WTC11 (cell line): ENCODE measurements around the gene PRKN. TPM values are rescaled to one million over a fixed set of nuclear protein-coding genes. Genes with fewer than 3 reads are reported as not detected.

Experiments used
- ATAC-seq: fragments of 200-7000 bp; cut with Tn5 transposase; 2 replicates; pipeline ENCODE4 v1.10.0; 2021; ENCODE audit warnings: mild to moderate bottlenecking, moderate library complexity
- CTCF ChIA-PET: fragments of 300-600 bp; sonication (Branson Sonifier 250); formaldehyde crosslinking; loops from one replicate; lab custom pipeline; 2021; ENCODE audit warnings: antibody characterized with exemption; lab: Charles Lee
- POLR2A ChIA-PET: fragments of 350-600 bp; sonication (Branson Sonifier 250); formaldehyde crosslinking; loops from one replicate; lab custom pipeline; 2021; ENCODE audit warnings: antibody characterized with exemption; lab: Charles Lee
- DNase-seq: peaks from one replicate; pipeline ENCODE4 v3.0.0; 2021; ENCODE audit warnings: low spot score
- H3K27ac Mint-ChIP-seq: 2 replicates; pipeline ENCODE4 v1.8.0; 2021; ENCODE audit warnings: mixed read lengths
- H3K27me3 Mint-ChIP-seq: 2 replicates; pipeline ENCODE4 v1.8.0; 2021; ENCODE audit warnings: low read depth, mild to moderate bottlenecking, moderate library complexity, mixed read lengths
- H3K36me3 Mint-ChIP-seq: 2 replicates; pipeline ENCODE4 v1.8.0; 2021; ENCODE audit warnings: mixed read lengths
- H3K4me1 Mint-ChIP-seq: 2 replicates; pipeline ENCODE4 v1.8.0; 2022; ENCODE audit warnings: mixed read lengths
- H3K4me3 Mint-ChIP-seq: 2 replicates; pipeline ENCODE4 v1.8.0; 2021; ENCODE audit warnings: mild to moderate bottlenecking, moderate library complexity, mixed read lengths
- H3K9me3 Mint-ChIP-seq: 2 replicates; pipeline ENCODE4 v1.8.0; 2021; ENCODE audit warnings: mixed read lengths
- CREB1 ChIP-seq: sonication (generic); formaldehyde crosslinking; IDR thresholded peaks from 2 replicates; pipeline ENCODE4 v1.8.0; 2023; ENCODE audit warnings: mild to moderate bottlenecking, missing genetic modification reagents
- EMX1 ChIP-seq: fragments of 250-450 bp; sonication (Bioruptor Pico); IDR thresholded peaks from 2 replicates; pipeline ENCODE4 v1.8.0; 2021; ENCODE audit warnings: mild to moderate bottlenecking
- FOXK1 ChIP-seq: sonication (generic); formaldehyde crosslinking; IDR thresholded peaks from 2 replicates; pipeline ENCODE4 v1.8.0; 2022; ENCODE audit warnings: mild to moderate bottlenecking, moderate library complexity, missing genetic modification reagents
- JUN ChIP-seq: sonication (generic); formaldehyde crosslinking; IDR thresholded peaks from 2 replicates; pipeline ENCODE4 v1.8.0; 2023; ENCODE audit warnings: mild to moderate bottlenecking, missing genetic modification reagents
- NR1H2 ChIP-seq: sonication (generic); formaldehyde crosslinking; IDR thresholded peaks from 2 replicates; pipeline ENCODE4 v1.9.0; 2021; ENCODE audit warnings: mild to moderate bottlenecking, moderate library complexity, missing genetic modification reagents
- NR2C2 ChIP-seq: sonication (generic); formaldehyde crosslinking; IDR thresholded peaks from 2 replicates; pipeline ENCODE4 v1.8.0; 2022; ENCODE audit warnings: mild to moderate bottlenecking, missing genetic modification reagents
- PRRX2 ChIP-seq: fragments of 250-450 bp; sonication (Bioruptor Pico); IDR thresholded peaks from 2 replicates; pipeline ENCODE4 v1.8.0; 2021; ENCODE audit warnings: mild to moderate bottlenecking
- TCF7 ChIP-seq: sonication (generic); formaldehyde crosslinking; IDR thresholded peaks from 2 replicates; pipeline ENCODE4 v1.8.0; 2022; ENCODE audit warnings: mild to moderate bottlenecking, low read depth, missing genetic modification reagents, moderate library complexity
- TEAD4 ChIP-seq: sonication (generic); formaldehyde crosslinking; IDR thresholded peaks from 2 replicates; pipeline ENCODE4 v1.8.0; 2022; ENCODE audit warnings: mild to moderate bottlenecking, missing genetic modification reagents
- ZNF121 ChIP-seq: sonication (generic); formaldehyde crosslinking; IDR thresholded peaks from 2 replicates; pipeline ENCODE4 v1.8.0; 2023; ENCODE audit warnings: missing genetic modification reagents
- ZNF232 ChIP-seq: sonication (generic); formaldehyde crosslinking; IDR thresholded peaks from 2 replicates; pipeline ENCODE4 v1.8.0; 2022; ENCODE audit warnings: mild to moderate bottlenecking, missing genetic modification reagents
- ZNF396 ChIP-seq: fragments of 250-450 bp; sonication (Bioruptor Pico); IDR thresholded peaks from 2 replicates; pipeline ENCODE4 v1.8.0; 2021; ENCODE audit warnings: mild to moderate bottlenecking, moderate library complexity, borderline replicate concordance
- total RNA-seq: library from RNA; stranded (reverse); gene quantifications from 3 replicates; pipeline ENCODE4 v1.2.3, GENCODE V29; 2021
- TF ChIP-seq, protein P1 (sequence below): sonication (generic); formaldehyde crosslinking; IDR thresholded peaks from 2 replicates; pipeline ENCODE4 v1.8.1; 2022; ENCODE audit warnings: mild to moderate bottlenecking, moderate library complexity, missing genetic modification reagents
- TF ChIP-seq, protein P2 (sequence below): sonication (generic); formaldehyde crosslinking; IDR thresholded peaks from 2 replicates; pipeline ENCODE4 v1.8.0; 2022; ENCODE audit warnings: mild to moderate bottlenecking, missing genetic modification reagents
- TF ChIP-seq, protein P3 (sequence below): fragments of 250-450 bp; sonication (Bioruptor Pico); IDR thresholded peaks from 2 replicates; pipeline ENCODE4 v1.9.0; 2021; ENCODE audit warnings: mild to moderate bottlenecking, borderline replicate concordance
- TF ChIP-seq, protein P4 (sequence below): sonication (generic); formaldehyde crosslinking; IDR thresholded peaks from 2 replicates; pipeline ENCODE4 v1.8.1; 2023; ENCODE audit warnings: mild to moderate bottlenecking, missing genetic modification reagents
- TF ChIP-seq, protein P5 (sequence below): fragments of 250-450 bp; sonication (Bioruptor Pico); IDR thresholded peaks from 2 replicates; pipeline ENCODE4 v1.8.0; 2021; ENCODE audit warnings: mild to moderate bottlenecking
- TF ChIP-seq, protein P6 (sequence below): sonication (generic); formaldehyde crosslinking; IDR thresholded peaks from 2 replicates; pipeline ENCODE4 v1.8.0; 2023; ENCODE audit warnings: missing genetic modification reagents, mild to moderate bottlenecking, borderline replicate concordance

The PRKN gene
- total RNA-seq, 1 experiment from 2014 or later, result 0.59 TPM

DNA sequence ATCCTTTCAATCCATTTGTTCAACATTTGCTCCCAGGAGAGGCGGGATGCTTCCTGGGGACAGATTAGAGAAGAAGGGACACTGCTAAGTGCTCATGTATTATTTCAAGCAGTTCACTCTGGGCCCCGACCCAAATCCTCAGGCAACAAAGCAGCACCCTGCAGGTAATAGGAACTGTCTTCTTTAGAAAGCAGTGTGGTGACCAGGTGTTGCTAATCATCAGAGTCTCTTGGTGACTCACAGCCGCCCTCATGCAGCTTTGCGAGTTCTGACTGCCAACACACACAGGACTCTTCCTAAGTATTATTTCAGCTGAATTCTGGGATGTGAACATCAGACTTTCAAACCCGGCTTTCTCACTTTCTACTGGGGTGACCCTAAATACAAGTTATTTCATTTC lies 356.4 kb downstream of the PRKN start:
- Mint-ChIP-seq H3K36me3 (no peaks in the 10 kb centered on the region), H3K4me1 (peaks cover 4% of the 10 kb centered on the region; the same call in 1 of the 2 replicates), H3K27me3 (no peaks in the 10 kb centered on the region), H3K9me3 (no peaks in the 10 kb centered on the region), H3K4me3 (no peak overlapping the region), H3K27ac (no peak overlapping the region)
- ChIA-PET CTCF (no interaction called here), POLR2A (no interaction called here)
- DNase-seq (no peak), ATAC-seq (peak; percentile 60; the same call in 1 of the 2 replicates)
- TF ChIP-seq ZNF232 (no peak), TCF7 (CRISPR knock-in tag) (no peak), ZNF396 (CRISPR knock-in tag) (no peak), EMX1 (CRISPR knock-in tag) (no peak)
- TF ChIP-seq, protein P1, sequence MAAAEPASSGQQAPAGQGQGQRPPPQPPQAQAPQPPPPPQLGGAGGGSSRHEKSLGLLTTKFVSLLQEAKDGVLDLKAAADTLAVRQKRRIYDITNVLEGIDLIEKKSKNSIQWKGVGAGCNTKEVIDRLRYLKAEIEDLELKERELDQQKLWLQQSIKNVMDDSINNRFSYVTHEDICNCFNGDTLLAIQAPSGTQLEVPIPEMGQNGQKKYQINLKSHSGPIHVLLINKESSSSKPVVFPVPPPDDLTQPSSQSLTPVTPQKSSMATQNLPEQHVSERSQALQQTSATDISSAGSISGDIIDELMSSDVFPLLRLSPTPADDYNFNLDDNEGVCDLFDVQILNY (CRISPR knock-in tag), result no peak

DNA sequence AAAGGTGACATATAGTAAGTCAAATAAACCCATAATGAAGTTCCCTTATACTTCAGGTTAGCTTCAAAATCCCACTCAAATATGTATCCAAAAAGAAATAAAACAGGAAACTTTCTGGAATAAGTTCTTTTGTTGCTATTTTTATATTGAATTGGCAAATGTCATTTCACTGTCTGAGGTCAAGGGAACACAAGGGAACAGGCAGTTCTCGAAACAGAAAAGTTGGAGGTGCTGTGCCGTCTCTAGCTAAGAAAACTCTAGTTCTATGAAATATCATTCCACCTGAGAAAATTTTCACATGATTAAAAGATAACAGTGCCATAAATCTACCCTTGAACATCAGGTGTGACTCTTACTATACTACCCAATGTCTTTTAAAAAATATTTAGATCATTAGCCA lies 358.5 kb downstream of the PRKN start:
- Mint-ChIP-seq H3K27me3 (no peaks in the 10 kb centered on the region), H3K36me3 (no peaks in the 10 kb centered on the region), H3K4me3 (no peak overlapping the region)
- no peak for DNase-seq
- POLR2A ChIA-PET, result no interaction called here
- CTCF ChIA-PET, result no interaction called here
- ATAC-seq, result no peak
- TF ChIP-seq EMX1 (CRISPR knock-in tag) (no peak), PRRX2 (CRISPR knock-in tag) (no peak)
- TF ChIP-seq, protein P2, sequence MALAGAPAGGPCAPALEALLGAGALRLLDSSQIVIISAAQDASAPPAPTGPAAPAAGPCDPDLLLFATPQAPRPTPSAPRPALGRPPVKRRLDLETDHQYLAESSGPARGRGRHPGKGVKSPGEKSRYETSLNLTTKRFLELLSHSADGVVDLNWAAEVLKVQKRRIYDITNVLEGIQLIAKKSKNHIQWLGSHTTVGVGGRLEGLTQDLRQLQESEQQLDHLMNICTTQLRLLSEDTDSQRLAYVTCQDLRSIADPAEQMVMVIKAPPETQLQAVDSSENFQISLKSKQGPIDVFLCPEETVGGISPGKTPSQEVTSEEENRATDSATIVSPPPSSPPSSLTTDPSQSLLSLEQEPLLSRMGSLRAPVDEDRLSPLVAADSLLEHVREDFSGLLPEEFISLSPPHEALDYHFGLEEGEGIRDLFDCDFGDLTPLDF, result no peak
- TF ChIP-seq, protein P3, sequence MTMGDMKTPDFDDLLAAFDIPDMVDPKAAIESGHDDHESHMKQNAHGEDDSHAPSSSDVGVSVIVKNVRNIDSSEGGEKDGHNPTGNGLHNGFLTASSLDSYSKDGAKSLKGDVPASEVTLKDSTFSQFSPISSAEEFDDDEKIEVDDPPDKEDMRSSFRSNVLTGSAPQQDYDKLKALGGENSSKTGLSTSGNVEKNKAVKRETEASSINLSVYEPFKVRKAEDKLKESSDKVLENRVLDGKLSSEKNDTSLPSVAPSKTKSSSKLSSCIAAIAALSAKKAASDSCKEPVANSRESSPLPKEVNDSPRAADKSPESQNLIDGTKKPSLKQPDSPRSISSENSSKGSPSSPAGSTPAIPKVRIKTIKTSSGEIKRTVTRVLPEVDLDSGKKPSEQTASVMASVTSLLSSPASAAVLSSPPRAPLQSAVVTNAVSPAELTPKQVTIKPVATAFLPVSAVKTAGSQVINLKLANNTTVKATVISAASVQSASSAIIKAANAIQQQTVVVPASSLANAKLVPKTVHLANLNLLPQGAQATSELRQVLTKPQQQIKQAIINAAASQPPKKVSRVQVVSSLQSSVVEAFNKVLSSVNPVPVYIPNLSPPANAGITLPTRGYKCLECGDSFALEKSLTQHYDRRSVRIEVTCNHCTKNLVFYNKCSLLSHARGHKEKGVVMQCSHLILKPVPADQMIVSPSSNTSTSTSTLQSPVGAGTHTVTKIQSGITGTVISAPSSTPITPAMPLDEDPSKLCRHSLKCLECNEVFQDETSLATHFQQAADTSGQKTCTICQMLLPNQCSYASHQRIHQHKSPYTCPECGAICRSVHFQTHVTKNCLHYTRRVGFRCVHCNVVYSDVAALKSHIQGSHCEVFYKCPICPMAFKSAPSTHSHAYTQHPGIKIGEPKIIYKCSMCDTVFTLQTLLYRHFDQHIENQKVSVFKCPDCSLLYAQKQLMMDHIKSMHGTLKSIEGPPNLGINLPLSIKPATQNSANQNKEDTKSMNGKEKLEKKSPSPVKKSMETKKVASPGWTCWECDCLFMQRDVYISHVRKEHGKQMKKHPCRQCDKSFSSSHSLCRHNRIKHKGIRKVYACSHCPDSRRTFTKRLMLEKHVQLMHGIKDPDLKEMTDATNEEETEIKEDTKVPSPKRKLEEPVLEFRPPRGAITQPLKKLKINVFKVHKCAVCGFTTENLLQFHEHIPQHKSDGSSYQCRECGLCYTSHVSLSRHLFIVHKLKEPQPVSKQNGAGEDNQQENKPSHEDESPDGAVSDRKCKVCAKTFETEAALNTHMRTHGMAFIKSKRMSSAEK (CRISPR knock-in tag), result no peak
- TF ChIP-seq, all 79 proteins: peak for 0
- Mint-ChIP-seq H3K4me1 (peaks cover 5% of the 10 kb centered on the region; the same call in 1 of the 2 replicates), H3K9me3 (no peaks in the 10 kb centered on the region), H3K27ac (no peak overlapping the region)

DNA sequence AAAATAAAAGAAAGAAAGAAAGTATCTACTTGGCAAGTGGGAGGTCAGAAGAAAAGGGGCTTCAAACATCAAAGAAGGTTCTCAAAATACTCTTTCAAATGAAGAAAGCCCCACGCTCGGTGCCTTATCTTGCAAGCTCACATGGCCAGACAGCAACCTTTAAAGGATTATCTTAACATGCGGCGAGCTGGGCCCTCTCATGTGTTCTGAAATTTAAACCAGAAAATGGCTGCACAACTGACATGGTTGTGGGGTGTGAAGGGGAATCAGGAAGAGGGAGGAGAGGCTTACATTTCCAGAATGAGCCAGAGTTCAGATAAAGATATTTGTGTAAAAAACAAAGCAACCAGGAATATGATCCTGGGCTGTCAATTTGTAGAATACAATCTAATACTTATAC lies 363.1 kb downstream of the PRKN start:
- ChIA-PET CTCF (no interaction called here), POLR2A (no interaction called here)
- no peaks in the 10 kb centered on the region for H3K9me3 Mint-ChIP-seq
- no peak for DNase-seq
- H3K36me3 Mint-ChIP-seq, result no peaks in the 10 kb centered on the region
- no peak overlapping the region for H3K27ac Mint-ChIP-seq
- no peaks in the 10 kb centered on the region for H3K27me3 Mint-ChIP-seq
- no peak for ATAC-seq
- H3K4me1 Mint-ChIP-seq, result peaks cover 6% of the 10 kb centered on the region
- no peak overlapping the region for H3K4me3 Mint-ChIP-seq
- TF ChIP-seq NR1H2 (CRISPR knock-in tag) (no peak), NR2C2 (CRISPR knock-in tag) (no peak), TEAD4 (CRISPR knock-in tag) (no peak), JUN (CRISPR knock-in tag) (no peak), ZNF121 (CRISPR knock-in tag) (no peak), FOXK1 (CRISPR knock-in tag) (no peak), CREB1 (CRISPR knock-in tag) (no peak)
- TF ChIP-seq, protein P4, sequence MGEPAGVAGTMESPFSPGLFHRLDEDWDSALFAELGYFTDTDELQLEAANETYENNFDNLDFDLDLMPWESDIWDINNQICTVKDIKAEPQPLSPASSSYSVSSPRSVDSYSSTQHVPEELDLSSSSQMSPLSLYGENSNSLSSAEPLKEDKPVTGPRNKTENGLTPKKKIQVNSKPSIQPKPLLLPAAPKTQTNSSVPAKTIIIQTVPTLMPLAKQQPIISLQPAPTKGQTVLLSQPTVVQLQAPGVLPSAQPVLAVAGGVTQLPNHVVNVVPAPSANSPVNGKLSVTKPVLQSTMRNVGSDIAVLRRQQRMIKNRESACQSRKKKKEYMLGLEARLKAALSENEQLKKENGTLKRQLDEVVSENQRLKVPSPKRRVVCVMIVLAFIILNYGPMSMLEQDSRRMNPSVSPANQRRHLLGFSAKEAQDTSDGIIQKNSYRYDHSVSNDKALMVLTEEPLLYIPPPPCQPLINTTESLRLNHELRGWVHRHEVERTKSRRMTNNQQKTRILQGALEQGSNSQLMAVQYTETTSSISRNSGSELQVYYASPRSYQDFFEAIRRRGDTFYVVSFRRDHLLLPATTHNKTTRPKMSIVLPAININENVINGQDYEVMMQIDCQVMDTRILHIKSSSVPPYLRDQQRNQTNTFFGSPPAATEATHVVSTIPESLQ, result no peak
- TF ChIP-seq, protein P5, sequence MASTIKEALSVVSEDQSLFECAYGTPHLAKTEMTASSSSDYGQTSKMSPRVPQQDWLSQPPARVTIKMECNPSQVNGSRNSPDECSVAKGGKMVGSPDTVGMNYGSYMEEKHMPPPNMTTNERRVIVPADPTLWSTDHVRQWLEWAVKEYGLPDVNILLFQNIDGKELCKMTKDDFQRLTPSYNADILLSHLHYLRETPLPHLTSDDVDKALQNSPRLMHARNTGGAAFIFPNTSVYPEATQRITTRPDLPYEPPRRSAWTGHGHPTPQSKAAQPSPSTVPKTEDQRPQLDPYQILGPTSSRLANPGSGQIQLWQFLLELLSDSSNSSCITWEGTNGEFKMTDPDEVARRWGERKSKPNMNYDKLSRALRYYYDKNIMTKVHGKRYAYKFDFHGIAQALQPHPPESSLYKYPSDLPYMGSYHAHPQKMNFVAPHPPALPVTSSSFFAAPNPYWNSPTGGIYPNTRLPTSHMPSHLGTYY, result no peak
- TF ChIP-seq, protein P6, sequence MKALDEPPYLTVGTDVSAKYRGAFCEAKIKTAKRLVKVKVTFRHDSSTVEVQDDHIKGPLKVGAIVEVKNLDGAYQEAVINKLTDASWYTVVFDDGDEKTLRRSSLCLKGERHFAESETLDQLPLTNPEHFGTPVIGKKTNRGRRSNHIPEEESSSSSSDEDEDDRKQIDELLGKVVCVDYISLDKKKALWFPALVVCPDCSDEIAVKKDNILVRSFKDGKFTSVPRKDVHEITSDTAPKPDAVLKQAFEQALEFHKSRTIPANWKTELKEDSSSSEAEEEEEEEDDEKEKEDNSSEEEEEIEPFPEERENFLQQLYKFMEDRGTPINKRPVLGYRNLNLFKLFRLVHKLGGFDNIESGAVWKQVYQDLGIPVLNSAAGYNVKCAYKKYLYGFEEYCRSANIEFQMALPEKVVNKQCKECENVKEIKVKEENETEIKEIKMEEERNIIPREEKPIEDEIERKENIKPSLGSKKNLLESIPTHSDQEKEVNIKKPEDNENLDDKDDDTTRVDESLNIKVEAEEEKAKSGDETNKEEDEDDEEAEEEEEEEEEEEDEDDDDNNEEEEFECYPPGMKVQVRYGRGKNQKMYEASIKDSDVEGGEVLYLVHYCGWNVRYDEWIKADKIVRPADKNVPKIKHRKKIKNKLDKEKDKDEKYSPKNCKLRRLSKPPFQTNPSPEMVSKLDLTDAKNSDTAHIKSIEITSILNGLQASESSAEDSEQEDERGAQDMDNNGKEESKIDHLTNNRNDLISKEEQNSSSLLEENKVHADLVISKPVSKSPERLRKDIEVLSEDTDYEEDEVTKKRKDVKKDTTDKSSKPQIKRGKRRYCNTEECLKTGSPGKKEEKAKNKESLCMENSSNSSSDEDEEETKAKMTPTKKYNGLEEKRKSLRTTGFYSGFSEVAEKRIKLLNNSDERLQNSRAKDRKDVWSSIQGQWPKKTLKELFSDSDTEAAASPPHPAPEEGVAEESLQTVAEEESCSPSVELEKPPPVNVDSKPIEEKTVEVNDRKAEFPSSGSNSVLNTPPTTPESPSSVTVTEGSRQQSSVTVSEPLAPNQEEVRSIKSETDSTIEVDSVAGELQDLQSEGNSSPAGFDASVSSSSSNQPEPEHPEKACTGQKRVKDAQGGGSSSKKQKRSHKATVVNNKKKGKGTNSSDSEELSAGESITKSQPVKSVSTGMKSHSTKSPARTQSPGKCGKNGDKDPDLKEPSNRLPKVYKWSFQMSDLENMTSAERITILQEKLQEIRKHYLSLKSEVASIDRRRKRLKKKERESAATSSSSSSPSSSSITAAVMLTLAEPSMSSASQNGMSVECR (CRISPR knock-in tag), result no peak
